K562 (cell line): Measurements from ENCODE around the gene TUT1. TPM values are rescaled to one million over a fixed set of nuclear protein-coding genes. Genes with fewer than 3 reads are reported as not detected.

Experiments
- BMI1 ChIP-seq: fragments of 150-350 bp; IDR thresholded peaks from 2 replicates; pipeline ENCODE4 v1.6.1; 2014; ENCODE audit warnings: low read length
- ELF4 ChIP-seq: fragments of 450-650 bp; formaldehyde crosslinking; IDR thresholded peaks from 2 replicates; pipeline ENCODE4 v1.4.0; 2022; ENCODE audit warnings: missing genetic modification characterization
- ILK ChIP-seq: fragments of 450-650 bp; IDR thresholded peaks from 2 replicates; pipeline ENCODE4 v1.6.1; 2016; ENCODE audit warnings: missing genetic modification characterization, low read depth, mild to moderate bottlenecking, missing compliant biosample characterization, moderate library complexity, borderline replicate concordance
- KLF13 ChIP-seq: fragments of 450-650 bp; IDR thresholded peaks from 2 replicates; pipeline ENCODE4 v1.6.1; 2016; ENCODE audit warnings: missing genetic modification characterization, low read depth, mild to moderate bottlenecking, missing compliant biosample characterization, moderate library complexity, borderline replicate concordance
- MTA2 ChIP-seq: fragments of 450-650 bp; IDR thresholded peaks from 2 replicates; pipeline ENCODE4 v1.6.1; 2016; ENCODE audit warnings: low read depth
- NR1H2 ChIP-seq: sonication (generic); formaldehyde crosslinking; IDR thresholded peaks from 2 replicates; pipeline ENCODE4 v1.4.0; 2020; ENCODE audit warnings: mild to moderate bottlenecking, missing genetic modification reagents
- NR4A1 ChIP-seq, 2 experiments: fragments of 250-450 bp in 1 of 2; fragments of 450-650 bp in 1 of 2; sonication (Bioruptor Pico) in 1 of 2; IDR thresholded peaks; 2 replicates each; pipeline versions ENCODE4 v1.4.0 to v1.6.1; 2016 to 2020; ENCODE audit warnings: mild to moderate bottlenecking in 2 of 2, missing compliant biosample characterization in 1 of 2, missing genetic modification characterization in 1 of 2, moderate library complexity in 1 of 2
- PTRF ChIP-seq: fragments of 450-650 bp; IDR thresholded peaks from 2 replicates; pipeline ENCODE4 v1.6.1; 2016; ENCODE audit warnings: mild to moderate bottlenecking, missing genetic modification characterization, missing compliant biosample characterization
- RFX7 ChIP-seq: fragments of 250-450 bp; sonication (Bioruptor Pico); IDR thresholded peaks from 2 replicates; pipeline ENCODE4 v1.5.1; 2021; ENCODE audit warnings: mild to moderate bottlenecking
- RNF2 ChIP-seq: sonication (generic); IDR thresholded peaks from 2 replicates; pipeline ENCODE4 v1.6.1; 2016
- SAP30 ChIP-seq: fragments of 200-600 bp; sonication (generic); IDR thresholded peaks from 2 replicates; pipeline ENCODE4 v1.6.1; 2012; ENCODE audit warnings: borderline replicate concordance, low read depth, mild to moderate bottlenecking, moderate library complexity, low read length, control low read depth, inconsistent platforms; ENCODE audit not compliant: insufficient read depth, poor library complexity, severe bottlenecking
- SMARCA5 ChIP-seq: fragments of 450-650 bp; IDR thresholded peaks from 2 replicates; pipeline ENCODE4 v1.6.1; 2016
- ZKSCAN1 ChIP-seq: fragments of 150-350 bp; IDR thresholded peaks from 2 replicates; pipeline ENCODE4 v1.6.1; 2016; ENCODE audit warnings: low read depth, low read length
- ZNF253 ChIP-seq: fragments of 250-450 bp; sonication (Bioruptor Pico); conservative IDR thresholded peaks from 2 replicates; pipeline ENCODE4 v1.6.1; 2021; ENCODE audit warnings: mild to moderate bottlenecking
- ZNF77 ChIP-seq: fragments of 250-450 bp; sonication (Bioruptor Pico); IDR thresholded peaks from 2 replicates; pipeline ENCODE4 v1.5.0; 2020
- ZNF830 ChIP-seq: fragments of 250-450 bp; sonication (Bioruptor Pico); IDR thresholded peaks from 2 replicates; pipeline ENCODE4 v1.5.0; 2021; ENCODE audit warnings: mild to moderate bottlenecking
- polyA plus RNA-seq, 8 experiments: library from polyadenylated mRNA; depleted of rRNA in 4 of 8; stranded (reverse) in 5 of 8; unstranded in 3 of 8; fragments of >200 nt; fragmentation: Nextera tagmentation in 2 of 8; fragmentation: Illumina TruSeq in 1 of 8; extraction: Ambion mirVana in 2 of 8; extraction: Trizol in 1 of 8; gene quantifications; 2 replicates each; pipeline versions ENCODE4 v1.2.1 to v1.2.3, GENCODE V29; 2011 to 2014; ENCODE audit warnings: inconsistent platforms in 1 of 8, missing spikeins in 1 of 8
- total RNA-seq, 7 experiments: library from RNA; depleted of rRNA in 6 of 7; stranded (reverse); fragments of >200 nt in 6 of 7; fragmentation: Illumina TruSeq in 2 of 7; extraction: Trizol in 2 of 7; gene quantifications; 2 replicates each; pipeline versions ENCODE4 v1.2.1 to v1.2.3, GENCODE V29; 2011 to 2021; ENCODE audit warnings: low replicate concordance in 1 of 7
- TF ChIP-seq, protein P1 (sequence below): fragments of 450-650 bp; IDR thresholded peaks from 2 replicates; pipeline ENCODE4 v1.6.1; 2018; ENCODE audit warnings: mild to moderate bottlenecking, low read depth; ENCODE audit not compliant: partially characterized antibody
- TF ChIP-seq, protein P2 (sequence below): sonication (generic); formaldehyde crosslinking; IDR thresholded peaks from 2 replicates; pipeline ENCODE4 v1.9.0; 2022; ENCODE audit warnings: mild to moderate bottlenecking, missing genetic modification reagents
- TF ChIP-seq, protein P3 (sequence below): sonication (generic); formaldehyde crosslinking; IDR thresholded peaks from 2 replicates; pipeline ENCODE4 v1.8.0; 2022; ENCODE audit warnings: mild to moderate bottlenecking, low read depth, missing genetic modification reagents

Gene TUT1
- total and polyA plus RNA-seq, 9 of the 15 experiments (the other 6 are each of a cell fraction or from before 2014, with no cell fraction given): 0.66 to 44.3 (median 15.7) TPM

DNA sequence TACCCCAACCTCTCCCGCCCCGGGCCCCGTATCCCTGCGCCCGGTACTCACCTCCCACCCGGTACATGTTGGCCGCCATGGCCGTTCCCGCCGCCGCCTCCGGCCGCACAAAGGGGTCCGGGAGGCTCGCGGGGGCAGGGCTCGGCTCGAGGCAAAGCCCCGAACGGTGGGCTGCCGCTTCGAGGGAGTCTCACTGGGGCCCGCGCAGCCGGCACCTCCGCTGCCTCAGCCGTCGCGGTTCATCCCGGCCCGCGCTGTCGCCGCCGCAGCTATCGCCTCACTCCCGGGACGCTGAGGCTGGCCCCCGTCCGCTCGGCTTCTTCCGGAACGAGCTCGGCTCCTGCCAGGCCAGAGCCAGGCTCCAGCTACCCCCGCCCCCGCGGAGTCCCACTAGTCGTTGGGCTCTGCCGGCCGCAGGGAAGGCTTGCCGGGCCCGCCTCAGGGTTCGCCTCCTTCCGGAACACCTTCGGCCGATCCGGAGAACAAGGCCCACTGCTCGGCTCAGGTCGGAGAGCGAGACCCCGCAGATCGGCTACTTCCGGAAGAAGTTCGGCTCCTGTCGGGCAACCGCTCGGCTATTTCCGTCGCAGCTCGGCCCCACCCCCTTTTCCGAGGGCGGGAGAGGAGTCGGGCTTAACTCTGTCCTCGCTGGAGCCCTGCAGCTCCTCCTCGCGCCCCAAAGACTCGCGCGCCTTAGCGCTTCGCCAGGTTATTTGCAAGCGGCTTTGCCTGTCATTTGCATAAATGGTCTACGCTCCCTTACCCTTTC, 10.2 kb upstream of the TUT1 start, which contains the start of gene MTA2 (continued):
- TF ChIP-seq, protein P1, sequence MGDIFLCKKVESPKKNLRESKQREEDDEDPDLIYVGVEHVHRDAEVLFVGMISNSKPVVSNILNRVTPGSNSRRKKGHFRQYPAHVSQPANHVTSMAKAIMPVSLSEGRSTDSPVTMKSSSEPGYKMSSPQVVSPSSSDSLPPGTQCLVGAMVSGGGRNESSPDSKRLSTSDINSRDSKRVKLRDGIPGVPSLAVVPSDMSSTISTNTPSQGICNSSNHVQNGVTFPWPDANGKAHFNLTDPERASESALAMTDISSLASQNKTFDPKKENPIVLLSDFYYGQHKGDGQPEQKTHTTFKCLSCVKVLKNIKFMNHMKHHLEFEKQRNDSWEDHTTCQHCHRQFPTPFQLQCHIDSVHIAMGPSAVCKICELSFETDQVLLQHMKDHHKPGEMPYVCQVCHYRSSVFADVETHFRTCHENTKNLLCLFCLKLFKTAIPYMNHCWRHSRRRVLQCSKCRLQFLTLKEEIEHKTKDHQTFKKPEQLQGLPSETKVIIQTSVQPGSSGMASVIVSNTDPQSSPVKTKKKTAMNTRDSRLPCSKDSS: no peak
- no peak for TF ChIP-seq NR1H2 (CRISPR knock-in tag)
- no peak for TF ChIP-seq PTRF
- TF ChIP-seq, protein P2, sequence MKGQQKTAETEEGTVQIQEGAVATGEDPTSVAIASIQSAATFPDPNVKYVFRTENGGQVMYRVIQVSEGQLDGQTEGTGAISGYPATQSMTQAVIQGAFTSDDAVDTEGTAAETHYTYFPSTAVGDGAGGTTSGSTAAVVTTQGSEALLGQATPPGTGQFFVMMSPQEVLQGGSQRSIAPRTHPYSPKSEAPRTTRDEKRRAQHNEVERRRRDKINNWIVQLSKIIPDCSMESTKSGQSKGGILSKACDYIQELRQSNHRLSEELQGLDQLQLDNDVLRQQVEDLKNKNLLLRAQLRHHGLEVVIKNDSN (CRISPR knock-in tag): no peak
- TF ChIP-seq SAP30: no peak
- TF ChIP-seq ZNF77 (CRISPR knock-in tag): no peak
- no peak for TF ChIP-seq ILK (tag)
- TF ChIP-seq ZNF253 (CRISPR knock-in tag): no peak
- TF ChIP-seq NR4A1 (CRISPR knock-in tag; IDR thresholded peaks at IDR 0.05): no peak
- no peak for TF ChIP-seq NR4A1 (tag; IDR thresholded peaks at IDR 0.05)
- TF ChIP-seq RNF2: peak; percentile 57; the same call in 1 of the 2 replicates
- no peak for TF ChIP-seq ELF4 (CRISPR knock-in tag)
- TF ChIP-seq MTA2: 0 out of 2 replicates have a peak, but pooled peaks have one; percentile 11
- TF ChIP-seq KLF13 (tag): no peak
- TF ChIP-seq, protein P3, sequence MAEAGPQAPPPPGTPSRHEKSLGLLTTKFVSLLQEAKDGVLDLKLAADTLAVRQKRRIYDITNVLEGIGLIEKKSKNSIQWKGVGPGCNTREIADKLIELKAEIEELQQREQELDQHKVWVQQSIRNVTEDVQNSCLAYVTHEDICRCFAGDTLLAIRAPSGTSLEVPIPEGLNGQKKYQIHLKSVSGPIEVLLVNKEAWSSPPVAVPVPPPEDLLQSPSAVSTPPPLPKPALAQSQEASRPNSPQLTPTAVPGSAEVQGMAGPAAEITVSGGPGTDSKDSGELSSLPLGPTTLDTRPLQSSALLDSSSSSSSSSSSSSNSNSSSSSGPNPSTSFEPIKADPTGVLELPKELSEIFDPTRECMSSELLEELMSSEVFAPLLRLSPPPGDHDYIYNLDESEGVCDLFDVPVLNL: no peak
- TF ChIP-seq BMI1: no peak
- no peak for TF ChIP-seq SMARCA5
- 0 out of 2 replicates have a peak, but pooled peaks have one; percentile 36 for TF ChIP-seq ZNF830 (CRISPR knock-in tag)
- TF ChIP-seq RFX7 (CRISPR knock-in tag): no peak
- TF ChIP-seq ZKSCAN1: no peak
